GM12878 (cell line): ENCODE measurements around the gene BEST2. TPM values are rescaled to one million over a fixed set of nuclear protein-coding genes. Genes with fewer than 3 reads are reported as not detected.

Experiments
- ATAC-seq: fragments of 200-7000 bp; cut with Tn5 transposase; 3 replicates; pipeline ENCODE4 v1.9.1; 2020; ENCODE audit warnings: mild to moderate bottlenecking, moderate library complexity
- BruUV-seq: library from RNA; stranded (reverse); fragments of 400-500 nt; replicated peaks from 2 replicates; lab custom pipeline; 2021; lab: Mats Ljungman, UMichigan
- CTCF ChIA-PET: fragments of 300-600 bp; sonication (Branson Sonifier 250); formaldehyde crosslinking; extraction: SDS; loops from one replicate; lab custom pipeline; 2021; ENCODE audit warnings: inconsistent platforms; lab: Yijun Ruan, JAX
- POLR2A ChIA-PET: fragments of 350-600 bp; formaldehyde crosslinking; extraction: SDS; loops from one replicate; lab custom pipeline; 2021; ENCODE audit warnings: inconsistent platforms; lab: Charles Lee
- RAD21 ChIA-PET: fragments of 300-600 bp; sonication (Branson Sonifier 250); formaldehyde crosslinking; loops from one replicate; lab custom pipeline; 2023; ENCODE audit warnings: antibody characterized with exemption; ENCODE audit not compliant: unreplicated experiment; lab: Charles Lee
- SMC1A ChIA-PET: fragments of 300-600 bp; sonication (Branson Sonifier 250); formaldehyde crosslinking; loops from one replicate; lab custom pipeline; 2023; ENCODE audit not compliant: unreplicated experiment, uncharacterized antibody; lab: Charles Lee
- DNase-seq: peaks from one replicate; pipeline ENCODE4 v3.0.0-alpha.2; 2011; ENCODE audit warnings: low read depth, low spot score
- FAIRE-seq: peaks from 3 replicates; lab custom pipeline; 2011; peaks lifted over from hg19 to GRCh38; lab: Jason Lieb, UNC
- H2AFZ ChIP-seq: 2 replicates; pipeline ENCODE4 v1.6.0; 2011; ENCODE audit warnings: low read depth, low read length, control low read depth; ENCODE audit not compliant: control insufficient read depth
- H3K27ac ChIP-seq: 2 replicates; pipeline ENCODE4 v1.5.1; 2011; ENCODE audit warnings: control low read depth; ENCODE audit not compliant: control insufficient read depth, insufficient read depth
- H3K27me3 ChIP-seq, 2 experiments: replicated peaks in 1 of 2; 2 replicates each; pipeline versions ENCODE4 v1.6.0 to v1.6.1; 2011; ENCODE audit warnings: low read length in 1 of 2; ENCODE audit not compliant: control insufficient read depth in 2 of 2, insufficient read depth in 2 of 2
- H3K36me3 ChIP-seq, 2 experiments: 2 replicates each; pipeline ENCODE4 v1.5.1; 2011; ENCODE audit warnings: low read length in 1 of 2; ENCODE audit not compliant: control insufficient read depth in 2 of 2, insufficient read depth in 2 of 2
- H3K4me1 ChIP-seq: 2 replicates; pipeline ENCODE4 v1.6.1; 2011; ENCODE audit warnings: mild to moderate bottlenecking, low read length, moderate library complexity, mixed read lengths; ENCODE audit not compliant: control insufficient read depth, insufficient read depth
- H3K4me2 ChIP-seq: 2 replicates; pipeline ENCODE4 v1.6.0; 2011; ENCODE audit warnings: control low read depth; ENCODE audit not compliant: control insufficient read depth, insufficient read depth
- H3K4me3 ChIP-seq: fragments of 200-600 bp; sonication (generic); 2 replicates; pipeline ENCODE4 v1.5.1; 2016
- H3K79me2 ChIP-seq: 2 replicates; pipeline ENCODE4 v1.6.0; 2011; ENCODE audit warnings: low read length; ENCODE audit not compliant: control insufficient read depth, insufficient read depth
- H3K9ac ChIP-seq: 2 replicates; pipeline ENCODE4 v1.8.0; 2011; ENCODE audit warnings: low read length, control low read depth, mixed read lengths; ENCODE audit not compliant: control insufficient read depth, insufficient read depth
- H3K9me3 ChIP-seq: replicated peaks from 3 replicates; pipeline ENCODE4 v1.5.1; 2011; ENCODE audit warnings: mild to moderate bottlenecking, low read length; ENCODE audit not compliant: control insufficient read depth, insufficient read depth
- H4K20me1 ChIP-seq: 2 replicates; pipeline ENCODE4 v1.6.0; 2011; ENCODE audit not compliant: control insufficient read depth, insufficient read depth
- ATF7 ChIP-seq: fragments of 450-650 bp; IDR thresholded peaks from 2 replicates; pipeline ENCODE4 v1.6.1; 2016; ENCODE audit warnings: low read depth, mild to moderate bottlenecking
- EGR1 ChIP-seq, 2 experiments: IDR thresholded peaks; 1 replicate in 1 of 2; 2 replicates in 1 of 2; pipeline ENCODE4 v1.6.1; 2011 to 2012; ENCODE audit warnings: low read depth in 2 of 2, low read length in 2 of 2, borderline replicate concordance in 1 of 2, mild to moderate bottlenecking in 1 of 2, moderate library complexity in 1 of 2
- ELK1 ChIP-seq: IDR thresholded peaks from 2 replicates; pipeline ENCODE4 v1.6.1; 2012; ENCODE audit warnings: low read depth, low read length, improper control_type of control experiment
- KDM1A ChIP-seq: fragments of 200-600 bp; sonication (generic); IDR thresholded peaks from 2 replicates; pipeline ENCODE4 v1.6.1; 2016; ENCODE audit warnings: borderline replicate concordance
- MAX ChIP-seq: IDR thresholded peaks from 2 replicates; pipeline ENCODE4 v1.6.1; 2012; ENCODE audit warnings: low read depth, low read length, improper control_type of control experiment
- MEF2B ChIP-seq: fragments of 450-650 bp; IDR thresholded peaks from 2 replicates; pipeline ENCODE4 v1.6.1; 2018; ENCODE audit warnings: mild to moderate bottlenecking, moderate library complexity; ENCODE audit not compliant: partially characterized antibody, poor library complexity, severe bottlenecking
- PAX5 ChIP-seq: IDR thresholded peaks from 2 replicates; pipeline ENCODE4 v1.6.1; 2011; ENCODE audit warnings: low read depth, low read length, borderline replicate concordance
- PKNOX1 ChIP-seq: fragments of 450-650 bp; IDR thresholded peaks from 2 replicates; pipeline ENCODE4 v1.6.1; 2016; ENCODE audit warnings: mild to moderate bottlenecking
- RUNX3 ChIP-seq: IDR thresholded peaks from 2 replicates; pipeline ENCODE4 v1.6.1; 2012; ENCODE audit warnings: low read length, inconsistent platforms
- SPI1 ChIP-seq: IDR thresholded peaks from 2 replicates; pipeline ENCODE4 v1.6.1; 2011; ENCODE audit warnings: low read depth, mild to moderate bottlenecking, low read length, moderate library complexity, borderline replicate concordance; ENCODE audit not compliant: insufficient read depth
- TCF3 ChIP-seq: IDR thresholded peaks from 2 replicates; pipeline ENCODE4 v1.6.1; 2012; ENCODE audit warnings: low read depth, mild to moderate bottlenecking, low read length, borderline replicate concordance; ENCODE audit not compliant: insufficient read depth
- TCF7 ChIP-seq: IDR thresholded peaks from 2 replicates; pipeline ENCODE4 v1.6.1; 2014; ENCODE audit warnings: antibody characterized with exemption, borderline replicate concordance
- YBX1 ChIP-seq: fragments of 450-650 bp; IDR thresholded peaks from 2 replicates; pipeline ENCODE4 v1.6.1; 2016; ENCODE audit warnings: antibody characterized with exemption
- ZNF24 ChIP-seq: fragments of 450-650 bp; IDR thresholded peaks from 2 replicates; pipeline ENCODE4 v1.6.1; 2017; ENCODE audit warnings: antibody characterized with exemption, mild to moderate bottlenecking
- ZSCAN29 ChIP-seq: fragments of 450-650 bp; IDR thresholded peaks from 2 replicates; pipeline ENCODE4 v1.6.1; 2017; ENCODE audit warnings: mild to moderate bottlenecking, moderate library complexity
- WGBS: methylation state at CpG from one replicate; pipeline ENCODE4 v1.1.6; 2016; ENCODE audit warnings: low lambda C conversion rate; ENCODE audit not compliant: insufficient replicate concordance, insufficient coverage; ENCODE audit errors: missing lambda C conversion rate; 5-methylcytosine and 5-hydroxymethylcytosine counted together
- in situ Hi-C: fragments of 300-500 bp; cut with MboI; formaldehyde crosslinking; loops from 9 replicates; pipeline ENCODE4 v1.14.3; 2018; ENCODE audit warnings: mixed read lengths
- intact Hi-C: fragments of 100-400 bp; cut with micrococcal nuclease; formaldehyde crosslinking; loops from one replicate; pipeline ENCODE4 v1.14.2; 2022; ENCODE audit not compliant: unreplicated experiment
- polyA plus RNA-seq, 11 experiments: library from polyadenylated mRNA; depleted of rRNA in 4 of 11; unstranded in 6 of 11; stranded (reverse) in 5 of 11; fragments of >200 nt; fragmentation: Nextera tagmentation in 4 of 11; fragmentation: Illumina TruSeq in 1 of 11; extraction: Ambion mirVana in 4 of 11; extraction: Trizol in 1 of 11; gene quantifications; 1 replicate in 1 of 11; 2 replicates in 10 of 11; pipeline versions ENCODE4 v1.2.1 to v1.2.3, GENCODE V29; 2011 to 2016; ENCODE audit warnings: inconsistent platforms in 2 of 11, missing spikeins in 2 of 11, low read depth in 1 of 11
- total RNA-seq, 4 experiments: library from RNA; depleted of rRNA in 3 of 4; stranded (reverse); fragments of >200 nt in 3 of 4; fragmentation: Illumina TruSeq in 1 of 4; extraction: Trizol in 1 of 4; gene quantifications; 2 replicates each; pipeline versions ENCODE4 v1.2.1 to v1.2.3, GENCODE V29; 2013 to 2021

Gene BEST2
- total and polyA plus RNA-seq, 10 of the 15 experiments (the other 5 are each of a cell fraction or from before 2014, with no cell fraction given): not detected

- peak; percentile 24; the same call in 1 of the 2 replicates for TF ChIP-seq PKNOX1
- TF ChIP-seq, all 136 proteins: peak for 6
Observed at GRCh38 chr19:12784394-12784870, 32.8 kb downstream of the BEST2 start (continued).

GRCh38 chr19:12784871-12785430, 33.4 kb downstream of the BEST2 start:
- peak overlapping the region; percentile 97 for H3K27ac ChIP-seq
- H3K9ac ChIP-seq: peak overlapping the region; percentile 77; the same call in 1 of the 2 replicates
- no peaks in the 10 kb centered on the region for H4K20me1 ChIP-seq
- in situ Hi-C loops (no loop called here), intact Hi-C loops (loop anchor here (5.0 to 10.0 kb wide), 3 partner anchors 152 to 1690 kb away; partner anchors contain the start of genes CALR, ZNF490 and ZNF791)
- ChIA-PET POLR2A (no interaction called here), RAD21 (interaction anchor here (0.5 kb wide), 1 partner anchor 368 kb away, joined by 3 read pairs; no protein-coding TSS in a partner anchor), CTCF (interaction anchor here (4.1 kb wide), 1 partner anchor 11 kb away, joined by 22 read pairs; no protein-coding TSS in a partner anchor), SMC1A (interaction anchor here (1.2 kb wide), 1 partner anchor 11 kb away, joined by 6 read pairs; no protein-coding TSS in a partner anchor)
- peaks cover 16% of the 10 kb centered on the region for H3K79me2 ChIP-seq
- H2AFZ ChIP-seq: no peak overlapping the region
- peaks cover 68% of the 10 kb centered on the region for H3K4me1 ChIP-seq
- no peaks in the 10 kb centered on the region for H3K9me3 ChIP-seq
- no peak overlapping the region for H3K4me3 ChIP-seq
- ATAC-seq (no peak), FAIRE-seq (peak; percentile 57), DNase-seq (no peak)
- H3K4me2 ChIP-seq: no peak overlapping the region
- 2% methylated on average over 5 of the region's 5 CpGs for WGBS
- no peaks in the 10 kb centered on the region for H3K27me3 ChIP-seq
- no peaks in the 10 kb centered on the region for H3K36me3 ChIP-seq
- no TSS peak for BruUV-seq
- TF ChIP-seq RUNX3 (no peak), TCF3 (no peak), YBX1 (0 out of 2 replicates have a peak, but pooled peaks have one; percentile 17), TCF7 (no peak), MEF2B (peak; percentile 44), PKNOX1 (no peak), PAX5 (no peak), MAX (no peak), ZSCAN29 (no peak), ATF7 (peak; percentile 75), ZNF24 (no peak), ELK1 (no peak), SPI1 (no peak), KDM1A (no peak), EGR1 (IDR thresholded peaks at IDR 0.05; ENCODE audit: borderline replicate concordance in 1 of 2, low read depth in 2 of 2, low read length in 2 of 2) (no peak)
